ENCODE measurements around the gene DIP2B. TPM values are rescaled to one million over a fixed set of nuclear protein-coding genes. Genes with fewer than 3 reads are reported as not detected.

The DIP2B gene
- 16.1 and 20.4 TPM in 2 replicates for total RNA-seq

GRCh38 chr12:50504798-50505674 lies at the start of gene DIP2B:
Gene DIP2B, plus strand, starts transcription at chr12:50504985. Its CDS starts 156 bp downstream, at chr12:50505141.

GRCh38 chr12:50763639-50764285 lies 259.0 kb downstream of the DIP2B start, which contains the start of gene ATF1:
Gene ATF1, plus strand, starts transcription at chr12:50764101. Its CDS starts 16,045 bp downstream, at chr12:50780146.

Other genes with a start within 250 kb of the DIP2B start
- gene LIMA1, start 221.5 kb upstream of the DIP2B start, total RNA-seq = 178 and 179 TPM in 2 replicates
- not detected in 2 replicates for gene FAM186A, start 108.4 kb upstream of the DIP2B start, total RNA-seq
- 13.3 and 19.3 TPM in 2 replicates for gene LARP4, start 104.1 kb upstream of the DIP2B start, total RNA-seq